WTC11 (cell line): ENCODE measurements around the gene RTEL1. TPM values are rescaled to one million over a fixed set of nuclear protein-coding genes. Genes with fewer than 3 reads are reported as not detected.

ENCODE experiments used
- ATAC-seq: fragments of 200-7000 bp; cut with Tn5 transposase; 2 replicates; pipeline ENCODE4 v1.10.0; 2021; ENCODE audit warnings: mild to moderate bottlenecking, moderate library complexity
- CTCF ChIA-PET: fragments of 300-600 bp; sonication (Branson Sonifier 250); formaldehyde crosslinking; loops from one replicate; lab custom pipeline; 2021; ENCODE audit warnings: antibody characterized with exemption; lab: Charles Lee
- POLR2A ChIA-PET: fragments of 350-600 bp; sonication (Branson Sonifier 250); formaldehyde crosslinking; loops from one replicate; lab custom pipeline; 2021; ENCODE audit warnings: antibody characterized with exemption; lab: Charles Lee
- DNase-seq: peaks from one replicate; pipeline ENCODE4 v3.0.0; 2021; ENCODE audit warnings: low spot score
- H3K27ac Mint-ChIP-seq: 2 replicates; pipeline ENCODE4 v1.8.0; 2021; ENCODE audit warnings: mixed read lengths
- H3K27me3 Mint-ChIP-seq: 2 replicates; pipeline ENCODE4 v1.8.0; 2021; ENCODE audit warnings: low read depth, mild to moderate bottlenecking, moderate library complexity, mixed read lengths
- H3K36me3 Mint-ChIP-seq: 2 replicates; pipeline ENCODE4 v1.8.0; 2021; ENCODE audit warnings: mixed read lengths
- H3K4me1 Mint-ChIP-seq: 2 replicates; pipeline ENCODE4 v1.8.0; 2022; ENCODE audit warnings: mixed read lengths
- H3K4me3 Mint-ChIP-seq: 2 replicates; pipeline ENCODE4 v1.8.0; 2021; ENCODE audit warnings: mild to moderate bottlenecking, moderate library complexity, mixed read lengths
- H3K9me3 Mint-ChIP-seq: 2 replicates; pipeline ENCODE4 v1.8.0; 2021; ENCODE audit warnings: mixed read lengths
- ATF1 ChIP-seq: sonication (generic); formaldehyde crosslinking; IDR thresholded peaks from 2 replicates; pipeline ENCODE4 v1.8.1; 2023; ENCODE audit warnings: mild to moderate bottlenecking, moderate library complexity, missing genetic modification reagents
- ATF6 ChIP-seq: sonication (generic); formaldehyde crosslinking; IDR thresholded peaks from 2 replicates; pipeline ENCODE4 v1.8.1; 2023; ENCODE audit warnings: mild to moderate bottlenecking, missing genetic modification reagents
- ELF4 ChIP-seq: sonication (generic); formaldehyde crosslinking; IDR thresholded peaks from 2 replicates; pipeline ENCODE4 v1.8.1; 2022; ENCODE audit warnings: low read depth, mild to moderate bottlenecking, moderate library complexity, missing genetic modification reagents
- FOXJ3 ChIP-seq: sonication (generic); formaldehyde crosslinking; IDR thresholded peaks from 2 replicates; pipeline ENCODE4 v1.9.0; 2021; ENCODE audit warnings: missing genetic modification reagents, mild to moderate bottlenecking, borderline replicate concordance
- GTF2I ChIP-seq: fragments of 250-450 bp; sonication (Bioruptor Pico); conservative IDR thresholded peaks from 2 replicates; pipeline ENCODE4 v1.4.0; 2021; ENCODE audit warnings: mild to moderate bottlenecking
- IRF1 ChIP-seq: sonication (generic); formaldehyde crosslinking; IDR thresholded peaks from 2 replicates; pipeline ENCODE4 v1.8.0; 2023; ENCODE audit warnings: missing genetic modification reagents
- JAZF1 ChIP-seq: fragments of 250-450 bp; sonication (Bioruptor Pico); IDR thresholded peaks from 2 replicates; pipeline ENCODE4 v1.9.0; 2021; ENCODE audit warnings: moderate library complexity, mild to moderate bottlenecking, inconsistent platforms
- JUN ChIP-seq: sonication (generic); formaldehyde crosslinking; IDR thresholded peaks from 2 replicates; pipeline ENCODE4 v1.8.0; 2023; ENCODE audit warnings: mild to moderate bottlenecking, missing genetic modification reagents
- KAT7 ChIP-seq: sonication (generic); formaldehyde crosslinking; IDR thresholded peaks from 2 replicates; pipeline ENCODE4 v1.8.1; 2023; ENCODE audit warnings: missing genetic modification reagents, mild to moderate bottlenecking, borderline replicate concordance
- NFATC4 ChIP-seq: fragments of 250-450 bp; sonication (Bioruptor Pico); IDR thresholded peaks from 2 replicates; pipeline ENCODE4 v1.9.0; 2021; ENCODE audit warnings: mild to moderate bottlenecking
- PRRX2 ChIP-seq: fragments of 250-450 bp; sonication (Bioruptor Pico); IDR thresholded peaks from 2 replicates; pipeline ENCODE4 v1.8.0; 2021; ENCODE audit warnings: mild to moderate bottlenecking
- TCF7 ChIP-seq: sonication (generic); formaldehyde crosslinking; IDR thresholded peaks from 2 replicates; pipeline ENCODE4 v1.8.0; 2022; ENCODE audit warnings: mild to moderate bottlenecking, low read depth, missing genetic modification reagents, moderate library complexity
- USF1 ChIP-seq: sonication (generic); formaldehyde crosslinking; IDR thresholded peaks from 2 replicates; pipeline ENCODE4 v1.8.0; 2022; ENCODE audit warnings: mild to moderate bottlenecking, missing genetic modification reagents
- total RNA-seq: library from RNA; stranded (reverse); gene quantifications from 3 replicates; pipeline ENCODE4 v1.2.3, GENCODE V29; 2021
- TF ChIP-seq, protein P1 (sequence below): sonication (generic); formaldehyde crosslinking; IDR thresholded peaks from 2 replicates; pipeline ENCODE4 v1.8.1; 2023; ENCODE audit warnings: mild to moderate bottlenecking, moderate library complexity, missing genetic modification reagents
- TF ChIP-seq, protein P2 (sequence below): fragments of 250-450 bp; sonication (Bioruptor Pico); IDR thresholded peaks from 2 replicates; pipeline ENCODE4 v1.9.0; 2021; ENCODE audit warnings: mild to moderate bottlenecking
- TF ChIP-seq, protein P3 (sequence below): sonication (generic); formaldehyde crosslinking; IDR thresholded peaks from 2 replicates; pipeline ENCODE4 v1.8.1; 2023; ENCODE audit warnings: mild to moderate bottlenecking, missing genetic modification reagents, moderate library complexity
- TF ChIP-seq, protein P4 (sequence below): sonication (generic); formaldehyde crosslinking; IDR thresholded peaks from 2 replicates; pipeline ENCODE4 v1.8.1; 2023; ENCODE audit warnings: mild to moderate bottlenecking, missing genetic modification reagents, moderate library complexity

The RTEL1 gene
- total RNA-seq, 1 experiment from 2014 or later: 44.9 TPM

GRCh38 chr20:63703976-63704748 lies 46.0 kb downstream of the RTEL1 start (continued):
- TF ChIP-seq, protein P1, sequence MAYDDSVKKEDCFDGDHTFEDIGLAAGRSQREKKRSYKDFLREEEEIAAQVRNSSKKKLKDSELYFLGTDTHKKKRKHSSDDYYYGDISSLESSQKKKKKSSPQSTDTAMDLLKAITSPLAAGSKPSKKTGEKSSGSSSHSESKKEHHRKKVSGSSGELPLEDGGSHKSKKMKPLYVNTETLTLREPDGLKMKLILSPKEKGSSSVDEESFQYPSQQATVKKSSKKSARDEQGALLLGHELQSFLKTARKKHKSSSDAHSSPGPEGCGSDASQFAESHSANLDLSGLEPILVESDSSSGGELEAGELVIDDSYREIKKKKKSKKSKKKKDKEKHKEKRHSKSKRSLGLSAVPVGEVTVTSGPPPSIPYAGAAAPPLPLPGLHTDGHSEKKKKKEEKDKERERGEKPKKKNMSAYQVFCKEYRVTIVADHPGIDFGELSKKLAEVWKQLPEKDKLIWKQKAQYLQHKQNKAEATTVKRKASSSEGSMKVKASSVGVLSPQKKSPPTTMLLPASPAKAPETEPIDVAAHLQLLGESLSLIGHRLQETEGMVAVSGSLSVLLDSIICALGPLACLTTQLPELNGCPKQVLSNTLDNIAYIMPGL: no peak
- no peak for TF ChIP-seq KAT7
- TF ChIP-seq, protein P2, sequence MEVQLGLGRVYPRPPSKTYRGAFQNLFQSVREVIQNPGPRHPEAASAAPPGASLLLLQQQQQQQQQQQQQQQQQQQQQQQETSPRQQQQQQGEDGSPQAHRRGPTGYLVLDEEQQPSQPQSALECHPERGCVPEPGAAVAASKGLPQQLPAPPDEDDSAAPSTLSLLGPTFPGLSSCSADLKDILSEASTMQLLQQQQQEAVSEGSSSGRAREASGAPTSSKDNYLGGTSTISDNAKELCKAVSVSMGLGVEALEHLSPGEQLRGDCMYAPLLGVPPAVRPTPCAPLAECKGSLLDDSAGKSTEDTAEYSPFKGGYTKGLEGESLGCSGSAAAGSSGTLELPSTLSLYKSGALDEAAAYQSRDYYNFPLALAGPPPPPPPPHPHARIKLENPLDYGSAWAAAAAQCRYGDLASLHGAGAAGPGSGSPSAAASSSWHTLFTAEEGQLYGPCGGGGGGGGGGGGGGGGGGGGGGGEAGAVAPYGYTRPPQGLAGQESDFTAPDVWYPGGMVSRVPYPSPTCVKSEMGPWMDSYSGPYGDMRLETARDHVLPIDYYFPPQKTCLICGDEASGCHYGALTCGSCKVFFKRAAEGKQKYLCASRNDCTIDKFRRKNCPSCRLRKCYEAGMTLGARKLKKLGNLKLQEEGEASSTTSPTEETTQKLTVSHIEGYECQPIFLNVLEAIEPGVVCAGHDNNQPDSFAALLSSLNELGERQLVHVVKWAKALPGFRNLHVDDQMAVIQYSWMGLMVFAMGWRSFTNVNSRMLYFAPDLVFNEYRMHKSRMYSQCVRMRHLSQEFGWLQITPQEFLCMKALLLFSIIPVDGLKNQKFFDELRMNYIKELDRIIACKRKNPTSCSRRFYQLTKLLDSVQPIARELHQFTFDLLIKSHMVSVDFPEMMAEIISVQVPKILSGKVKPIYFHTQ (CRISPR knock-in tag): no peak

DNA sequence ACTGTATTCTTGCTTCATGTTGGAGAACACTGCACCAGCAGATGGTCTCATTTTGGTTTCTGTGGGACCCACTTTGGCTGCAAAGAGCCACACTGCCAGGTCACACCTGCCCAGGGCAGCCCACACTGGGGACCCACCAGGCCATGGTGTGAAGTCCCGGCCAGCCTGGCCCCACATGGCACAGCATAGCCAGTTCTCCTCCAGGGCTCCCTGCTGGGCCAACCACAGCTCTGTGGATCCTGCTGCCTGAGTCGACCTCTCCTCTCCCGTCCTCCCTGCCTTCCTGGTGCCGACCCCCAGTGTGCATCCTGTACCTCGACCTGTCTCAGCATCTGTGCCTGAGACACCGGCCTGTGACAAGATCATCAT lies 46.6 kb downstream of the RTEL1 start:
- ATAC-seq (no peak), DNase-seq (no peak)
- peaks cover 10% of the 10 kb centered on the region for H3K4me1 Mint-ChIP-seq
- ChIA-PET POLR2A (no interaction called here), CTCF (interaction anchor here (2.0 kb wide), 1 partner anchor 71 kb away, joined by 5 read pairs; no protein-coding TSS in a partner anchor)
- H3K27ac Mint-ChIP-seq: no peak overlapping the region
- TF ChIP-seq FOXJ3 (CRISPR knock-in tag) (no peak), TCF7 (CRISPR knock-in tag) (no peak), JUN (CRISPR knock-in tag) (no peak), IRF1 (CRISPR knock-in tag) (no peak), ATF6 (no peak), NFATC4 (CRISPR knock-in tag) (no peak), ELF4 (CRISPR knock-in tag) (no peak), USF1 (CRISPR knock-in tag) (no peak), JAZF1 (CRISPR knock-in tag) (no peak), PRRX2 (CRISPR knock-in tag) (no peak), ATF1 (no peak), GTF2I (CRISPR knock-in tag) (no peak)
- TF ChIP-seq, protein P3, sequence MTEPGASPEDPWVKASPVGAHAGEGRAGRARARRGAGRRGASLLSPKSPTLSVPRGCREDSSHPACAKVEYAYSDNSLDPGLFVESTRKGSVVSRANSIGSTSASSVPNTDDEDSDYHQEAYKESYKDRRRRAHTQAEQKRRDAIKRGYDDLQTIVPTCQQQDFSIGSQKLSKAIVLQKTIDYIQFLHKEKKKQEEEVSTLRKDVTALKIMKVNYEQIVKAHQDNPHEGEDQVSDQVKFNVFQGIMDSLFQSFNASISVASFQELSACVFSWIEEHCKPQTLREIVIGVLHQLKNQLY (CRISPR knock-in tag): no peak
- TF ChIP-seq, protein P2 (CRISPR knock-in tag): no peak
- TF ChIP-seq, protein P4, sequence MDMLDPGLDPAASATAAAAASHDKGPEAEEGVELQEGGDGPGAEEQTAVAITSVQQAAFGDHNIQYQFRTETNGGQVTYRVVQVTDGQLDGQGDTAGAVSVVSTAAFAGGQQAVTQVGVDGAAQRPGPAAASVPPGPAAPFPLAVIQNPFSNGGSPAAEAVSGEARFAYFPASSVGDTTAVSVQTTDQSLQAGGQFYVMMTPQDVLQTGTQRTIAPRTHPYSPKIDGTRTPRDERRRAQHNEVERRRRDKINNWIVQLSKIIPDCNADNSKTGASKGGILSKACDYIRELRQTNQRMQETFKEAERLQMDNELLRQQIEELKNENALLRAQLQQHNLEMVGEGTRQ (CRISPR knock-in tag): no peak
- H3K9me3 Mint-ChIP-seq: no peaks in the 10 kb centered on the region
- H3K27me3 Mint-ChIP-seq: no peaks in the 10 kb centered on the region
- H3K36me3 Mint-ChIP-seq: peaks cover 26% of the 10 kb centered on the region
- H3K4me3 Mint-ChIP-seq: peak overlapping the region; percentile 13; the same call in 1 of the 2 replicates
